OCI-LY1 (cell line): Measurements from ENCODE around the gene ZNF23.

Source experiments
- H2AFZ ChIP-seq: fragments of 200-600 bp; sonication (generic), shearing (Covaris generic); 2 replicates; pipeline ENCODE4 v1.6.0; 2014; ENCODE audit warnings: antibody characterized with exemption, mild to moderate bottlenecking, low read length
- H3F3A ChIP-seq: fragments of 200-600 bp; sonication (generic), shearing (Covaris generic); 2 replicates; pipeline ENCODE4 v1.6.0; 2014; ENCODE audit warnings: mild to moderate bottlenecking, antibody characterized with exemption, low read length, moderate library complexity; ENCODE audit not compliant: insufficient read depth
- H3K27ac ChIP-seq: fragments of 200-600 bp; sonication (generic); 2 replicates; pipeline ENCODE4 v1.5.1; 2014; ENCODE audit warnings: low read length, mixed run types, mild to moderate bottlenecking, low read depth; ENCODE audit not compliant: poor library complexity, severe bottlenecking
- H3K27me3 ChIP-seq: fragments of 200-600 bp; sonication (generic); 2 replicates; pipeline ENCODE4 v1.6.0; 2014; ENCODE audit warnings: antibody characterized with exemption, mild to moderate bottlenecking, low read length, moderate library complexity; ENCODE audit not compliant: insufficient read depth
- H3K36me3 ChIP-seq: fragments of 200-600 bp; sonication (generic); 2 replicates; pipeline ENCODE4 v1.6.1; 2014; ENCODE audit warnings: mild to moderate bottlenecking, antibody characterized with exemption, low read length, moderate library complexity, mixed read lengths; ENCODE audit not compliant: insufficient read depth
- H3K4me1 ChIP-seq: fragments of 200-600 bp; sonication (generic); 2 replicates; pipeline ENCODE4 v1.5.1; 2014; ENCODE audit warnings: mild to moderate bottlenecking, low read length, moderate library complexity; ENCODE audit not compliant: insufficient read depth, severe bottlenecking
- H3K4me2 ChIP-seq: fragments of 200-600 bp; sonication (generic), shearing (Covaris generic); 2 replicates; pipeline ENCODE4 v1.6.1; 2014; ENCODE audit warnings: low read length
- H3K4me3 ChIP-seq: fragments of 200-600 bp; sonication (generic); 2 replicates; pipeline ENCODE4 v1.5.1; 2014; ENCODE audit warnings: low read length, low read depth, mild to moderate bottlenecking, mixed read lengths; ENCODE audit not compliant: poor library complexity, severe bottlenecking
- H3K79me2 ChIP-seq: fragments of 200-600 bp; shearing (Covaris generic); 2 replicates; pipeline ENCODE4 v1.6.1; 2016; ENCODE audit warnings: mixed run types, low read length, mixed read lengths; ENCODE audit not compliant: insufficient read depth
- H3K9ac ChIP-seq: fragments of 200-600 bp; sonication (generic), shearing (Covaris generic); 2 replicates; pipeline ENCODE4 v1.6.1; 2014; ENCODE audit warnings: mild to moderate bottlenecking, low read length, mixed read lengths
- H3K9me2 ChIP-seq: fragments of 200-600 bp; sonication (generic), shearing (Covaris generic); 2 replicates; pipeline ENCODE4 v1.6.1; 2014; ENCODE audit warnings: low read depth, mild to moderate bottlenecking, low read length, mixed read lengths
- H3K9me3 ChIP-seq: fragments of 200-600 bp; shearing (Covaris generic); 2 replicates; pipeline ENCODE4 v1.6.1; 2014; ENCODE audit warnings: low read length, mixed read lengths
- H4K20me1 ChIP-seq: fragments of 200-600 bp; sonication (generic), shearing (Covaris generic); 2 replicates; pipeline ENCODE4 v1.6.0; 2016; ENCODE audit warnings: mild to moderate bottlenecking, low read length; ENCODE audit not compliant: insufficient read depth
- CTCF ChIP-seq: fragments of 200-600 bp; sonication (generic), shearing (Covaris generic); IDR thresholded peaks from 2 replicates; pipeline ENCODE4 v1.5.1; 2017; ENCODE audit warnings: mild to moderate bottlenecking, antibody characterized with exemption, low read length, moderate library complexity, mixed read lengths
- EZH2 ChIP-seq: fragments of 200-600 bp; sonication (generic), shearing (Covaris generic); IDR thresholded peaks from 2 replicates; pipeline ENCODE4 v1.8.0; 2017; ENCODE audit warnings: borderline replicate concordance, mixed run types, mild to moderate bottlenecking, antibody characterized with exemption, low read length, moderate library complexity, mixed read lengths

The ZNF23 gene

DNA sequence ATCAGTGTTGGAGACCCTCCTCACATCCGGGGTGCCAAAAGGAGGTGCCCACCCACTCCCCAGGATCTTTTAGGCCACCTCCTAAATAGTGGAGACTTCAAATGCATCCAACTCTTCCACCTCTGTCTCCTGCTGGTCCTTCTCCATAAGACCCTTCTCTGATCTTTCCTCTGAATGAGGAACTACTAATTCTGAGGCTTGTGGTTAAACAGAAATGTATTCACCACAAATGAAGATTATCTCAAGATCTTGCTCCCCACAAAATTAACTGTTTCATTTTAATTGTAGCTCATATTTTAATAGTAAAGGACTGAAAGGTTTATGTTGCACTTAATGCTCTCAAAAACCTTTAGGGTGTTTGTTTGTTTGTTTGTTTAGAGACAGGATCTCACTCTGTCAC, 54.3 kb downstream of the ZNF23 start:
- H3K9me2 ChIP-seq = no peaks in the 10 kb centered on the region
- H3K27me3 ChIP-seq = no peaks in the 10 kb centered on the region; the same call in 1 of the 2 replicates
- no peaks in the 10 kb centered on the region for H3K79me2 ChIP-seq
- no peak overlapping the region for H2AFZ ChIP-seq
- H4K20me1 ChIP-seq = no peaks in the 10 kb centered on the region
- H3K4me1 ChIP-seq = no peaks in the 10 kb centered on the region
- TF ChIP-seq CTCF (no peak), EZH2 (no peak)
- no peaks in the 10 kb centered on the region for H3F3A ChIP-seq
- no peaks in the 10 kb centered on the region for H3K36me3 ChIP-seq
- no peak overlapping the region for H3K9ac ChIP-seq
- H3K27ac ChIP-seq = no peak overlapping the region
- no peak overlapping the region for H3K4me2 ChIP-seq
- no peak overlapping the region for H3K4me3 ChIP-seq
- H3K9me3 ChIP-seq = no peaks in the 10 kb centered on the region

GRCh38 chr16:71406724-71407123, 55.3 kb downstream of the ZNF23 start:
- H4K20me1 ChIP-seq = no peaks in the 10 kb centered on the region
- H3K27me3 ChIP-seq = no peaks in the 10 kb centered on the region; the same call in 1 of the 2 replicates
- no peaks in the 10 kb centered on the region for H3K4me1 ChIP-seq
- H3K79me2 ChIP-seq = no peaks in the 10 kb centered on the region
- H3K9me2 ChIP-seq = no peaks in the 10 kb centered on the region
- H3K9ac ChIP-seq = no peak overlapping the region
- H3K27ac ChIP-seq = no peak overlapping the region
- H3K36me3 ChIP-seq = no peaks in the 10 kb centered on the region
- H2AFZ ChIP-seq = no peak overlapping the region
- TF ChIP-seq EZH2 = no peak
- TF ChIP-seq CTCF = no peak
- H3F3A ChIP-seq = no peaks in the 10 kb centered on the region
- H3K4me2 ChIP-seq = no peak overlapping the region
- no peaks in the 10 kb centered on the region for H3K9me3 ChIP-seq
- H3K4me3 ChIP-seq = no peak overlapping the region

- H3K27ac ChIP-seq = no peak overlapping the region
- H3F3A ChIP-seq = no peaks in the 10 kb centered on the region
- H2AFZ ChIP-seq = no peak overlapping the region
- no peak overlapping the region for H3K4me3 ChIP-seq
- no peaks in the 10 kb centered on the region for H3K4me1 ChIP-seq
- H3K9me2 ChIP-seq = no peaks in the 10 kb centered on the region
- H3K36me3 ChIP-seq = no peaks in the 10 kb centered on the region
- no peaks in the 10 kb centered on the region for H3K9me3 ChIP-seq
- H3K79me2 ChIP-seq = no peaks in the 10 kb centered on the region
- no peak overlapping the region for H3K4me2 ChIP-seq
- no peaks in the 10 kb centered on the region; the same call in 1 of the 2 replicates for H3K27me3 ChIP-seq
- no peak overlapping the region for H3K9ac ChIP-seq
- TF ChIP-seq CTCF = no peak
- TF ChIP-seq EZH2 = no peak
- no peaks in the 10 kb centered on the region for H4K20me1 ChIP-seq
Observed at GRCh38 chr16:71406316-71406715, 55.7 kb downstream of the ZNF23 start.
